Glomerular endothelial cell (primary cell): Measurements from ENCODE around the gene IL17RA. TPM values are rescaled to one million over a fixed set of nuclear protein-coding genes. Genes with fewer than 3 reads are reported as not detected.

Source experiments
- DNase-seq: peaks from one replicate; pipeline ENCODE4 v3.0.0-alpha.2; 2011; ENCODE audit warnings: low read depth, low spot score; ENCODE audit errors: extremely low read depth
- total RNA-seq: library from RNA; depleted of rRNA; stranded (reverse); fragments of >200 nt; gene quantifications from 2 replicates; pipeline ENCODE4 v1.2.3, GENCODE V29; 2015

Gene IL17RA
- total RNA-seq, 1 donor from 2014 or later: 27.9 TPM

- DNase-seq: no peak
Observed at GRCh38 chr22:17149076-17149815, 64.4 kb downstream of the IL17RA start.

- no peak for DNase-seq
Observed at GRCh38 chr22:17152340-17152739, 67.5 kb downstream of the IL17RA start.

GRCh38 chr22:17152971-17153370, 68.2 kb downstream of the IL17RA start:
- no peak for DNase-seq

- no peak for DNase-seq
Observed at GRCh38 chr22:17155941-17156340, 71.1 kb downstream of the IL17RA start.

GRCh38 chr22:17157714-17158113, 72.9 kb downstream of the IL17RA start:
- no peak for DNase-seq

- DNase-seq: no peak
Observed at GRCh38 chr22:17158176-17158567, 73.4 kb downstream of the IL17RA start.

GRCh38 chr22:17158568-17159503, 74.0 kb downstream of the IL17RA start, which contains the start of gene HDHD5:
Gene HDHD5 (minus strand): TSS chr22:17159277. CDS start chr22:17159251, 26 bp downstream.
- DNase-seq: no peak

- no peak for DNase-seq
Observed at GRCh38 chr22:17159504-17159951, 74.7 kb downstream of the IL17RA start.

GRCh38 chr22:17161991-17162390, 77.2 kb downstream of the IL17RA start:
- no peak for DNase-seq

GRCh38 chr22:17162731-17163130, 77.9 kb downstream of the IL17RA start:
- no peak for DNase-seq

GRCh38 chr22:17164392-17165024, 79.7 kb downstream of the IL17RA start:
- no peak for DNase-seq

Other genes with a start within 250 kb of the IL17RA start
- not detected in 2 replicates for gene GAB4, start 76.8 kb upstream of the IL17RA start, total RNA-seq
- gene TMEM121B, start 36.4 kb downstream of the IL17RA start, total RNA-seq: 0.68 and 0.88 TPM in 2 replicates
- 43.7 and 48.1 TPM in 2 replicates for gene HDHD5, start 74.3 kb downstream of the IL17RA start, total RNA-seq
- gene ADA2, start 134.4 kb downstream of the IL17RA start, total RNA-seq: 10.0 and 13.2 TPM in 2 replicates